Measurements from ENCODE around the gene SCAMP2.

SCAMP2 gene

DNA sequence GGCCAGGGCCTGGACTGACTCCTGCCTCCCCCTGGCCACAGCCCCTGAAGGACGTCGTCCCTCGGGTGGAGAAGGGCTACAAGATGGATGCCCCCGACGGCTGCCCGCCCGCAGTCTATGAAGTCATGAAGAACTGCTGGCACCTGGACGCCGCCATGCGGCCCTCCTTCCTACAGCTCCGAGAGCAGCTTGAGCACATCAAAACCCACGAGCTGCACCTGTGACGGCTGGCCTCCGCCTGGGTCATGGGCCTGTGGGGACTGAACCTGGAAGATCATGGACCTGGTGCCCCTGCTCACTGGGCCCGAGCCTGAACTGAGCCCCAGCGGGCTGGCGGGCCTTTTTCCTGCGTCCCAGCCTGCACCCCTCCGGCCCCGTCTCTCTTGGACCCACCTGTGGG, 70.9 kb downstream of the SCAMP2 start:
- Histone ChIP-seq H3K4me3 (ENCODE audit: low read depth, low read length) (no peak overlapping the region), H3K9me3 (ENCODE audit: severe bottlenecking) (no peaks in the 10 kb centered on the region), H3K27ac (no peak overlapping the region), H3K27me3 (ENCODE audit: insufficient read depth, low read depth, severe bottlenecking) (no peaks in the 10 kb centered on the region), H3K36me3 (peaks cover 60% of the 10 kb centered on the region)
- no peak for DNase-seq
- TF ChIP-seq CTCF (IDR thresholded peaks at IDR 0.05; ENCODE audit: low read depth, low read length) = no peak

DNA sequence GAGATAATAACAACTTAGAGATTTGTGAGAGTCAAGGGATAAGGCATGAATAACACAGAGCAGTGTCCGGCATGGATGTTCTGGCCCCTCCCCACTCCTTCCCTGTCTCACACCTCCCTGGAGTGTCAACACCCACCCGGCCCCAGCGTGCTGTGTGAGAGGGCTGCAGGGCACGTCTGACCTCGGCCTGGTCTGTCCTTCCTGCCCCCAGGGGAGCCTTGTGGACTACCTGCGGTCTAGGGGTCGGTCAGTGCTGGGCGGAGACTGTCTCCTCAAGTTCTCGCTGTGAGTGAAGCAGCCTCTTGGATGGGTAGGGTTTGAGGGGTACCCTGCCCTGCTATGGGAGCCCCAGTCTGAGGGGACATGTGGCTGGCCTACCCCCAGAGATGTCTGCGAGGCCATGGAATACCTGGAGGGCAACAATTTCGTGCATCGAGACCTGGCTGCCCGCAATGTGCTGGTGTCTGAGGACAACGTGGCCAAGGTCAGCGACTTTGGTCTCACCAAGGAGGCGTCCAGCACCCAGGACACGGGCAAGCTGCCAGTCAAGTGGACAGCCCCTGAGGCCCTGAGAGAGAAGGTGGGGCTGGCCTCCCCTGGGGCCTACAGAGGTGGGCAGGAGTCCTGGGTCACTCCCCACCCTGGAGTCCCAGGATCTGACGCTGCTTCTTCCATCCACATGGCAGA, 71.7 kb downstream of the SCAMP2 start:
- H3K4me3 ChIP-seq (ENCODE audit: low read depth, low read length) = no peak overlapping the region
- no peaks in the 10 kb centered on the region for H3K27me3 ChIP-seq (ENCODE audit: insufficient read depth, low read depth, severe bottlenecking)
- no peaks in the 10 kb centered on the region for H3K9me3 ChIP-seq (ENCODE audit: severe bottlenecking)
- H3K36me3 ChIP-seq = peaks cover 60% of the 10 kb centered on the region
- no peak for DNase-seq
- no peak for TF ChIP-seq CTCF (IDR thresholded peaks at IDR 0.05; ENCODE audit: low read depth, low read length)
- no peak overlapping the region for H3K27ac ChIP-seq

DNA sequence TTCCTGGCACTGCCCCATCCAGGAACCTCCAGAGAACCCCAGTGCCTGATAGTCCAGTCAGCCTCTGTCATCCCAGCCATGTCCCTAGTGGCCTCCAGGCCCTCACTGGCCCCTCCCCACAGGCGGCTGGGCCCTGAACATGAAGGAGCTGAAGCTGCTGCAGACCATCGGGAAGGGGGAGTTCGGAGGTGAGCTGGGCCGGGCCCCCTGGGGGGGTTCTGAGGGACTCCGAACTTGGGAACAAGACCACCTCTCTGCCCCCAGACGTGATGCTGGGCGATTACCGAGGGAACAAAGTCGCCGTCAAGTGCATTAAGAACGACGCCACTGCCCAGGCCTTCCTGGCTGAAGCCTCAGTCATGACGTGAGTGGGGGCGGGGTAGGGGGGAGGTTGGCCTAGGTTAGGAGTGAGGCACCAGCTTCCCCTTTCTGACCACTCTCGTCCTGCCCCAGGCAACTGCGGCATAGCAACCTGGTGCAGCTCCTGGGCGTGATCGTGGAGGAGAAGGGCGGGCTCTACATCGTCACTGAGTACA, 72.5 kb downstream of the SCAMP2 start:
- TF ChIP-seq CTCF (IDR thresholded peaks at IDR 0.05; ENCODE audit: low read depth, low read length) = no peak
- DNase-seq = no peak
- H3K27ac ChIP-seq = peak overlapping the region; percentile 48

DNA sequence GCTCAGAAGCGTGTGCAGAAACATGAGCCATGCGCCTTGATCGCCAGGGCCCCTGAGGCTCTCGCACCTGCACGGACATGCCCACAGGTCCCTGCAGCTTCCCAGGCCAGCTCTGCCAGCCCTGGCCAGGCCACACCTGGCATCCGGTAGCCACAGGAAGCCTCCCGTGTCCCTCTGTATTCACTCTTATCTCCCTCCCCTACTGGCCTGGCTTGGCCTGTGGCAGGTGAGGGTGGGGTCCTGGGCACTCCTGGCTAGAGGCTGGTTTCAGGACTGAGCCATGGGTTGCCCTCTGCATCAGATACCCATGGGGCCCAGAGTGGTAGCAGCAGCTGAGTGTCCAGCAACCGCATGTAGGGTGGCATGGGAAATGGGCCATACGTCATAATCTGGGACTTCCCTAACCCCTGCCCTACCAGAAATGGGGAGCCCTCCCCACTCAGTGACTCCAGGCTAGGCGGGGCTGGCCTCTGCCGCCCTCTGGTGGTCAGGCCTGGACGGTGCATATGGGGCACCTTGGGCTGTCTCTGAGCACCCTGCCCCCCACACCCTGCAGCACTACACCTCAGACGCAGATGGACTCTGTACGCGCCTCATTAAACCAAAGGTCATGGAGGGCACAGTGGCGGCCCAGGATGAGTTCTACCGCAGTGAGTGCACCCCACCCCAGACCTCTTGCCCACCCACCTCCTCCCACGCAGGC, 73.2 kb downstream of the SCAMP2 start:
- H3K36me3 ChIP-seq = peaks cover 60% of the 10 kb centered on the region
- no peaks in the 10 kb centered on the region for H3K9me3 ChIP-seq (ENCODE audit: severe bottlenecking)
- H3K4me3 ChIP-seq (ENCODE audit: low read depth, low read length) = no peak overlapping the region
- H3K27ac ChIP-seq = peak overlapping the region; percentile 48
- DNase-seq = peak; percentile 76
- H3K27me3 ChIP-seq (ENCODE audit: insufficient read depth, low read depth, severe bottlenecking) = no peaks in the 10 kb centered on the region
- peak; percentile 98 for TF ChIP-seq CTCF (IDR thresholded peaks at IDR 0.05; ENCODE audit: low read depth, low read length)

More for the DNA sequence above, 72.5 kb downstream of the SCAMP2 start:
- no peaks in the 10 kb centered on the region for H3K9me3 ChIP-seq (ENCODE audit: severe bottlenecking)
- H3K4me3 ChIP-seq (ENCODE audit: low read depth, low read length) = no peak overlapping the region
- no peaks in the 10 kb centered on the region for H3K27me3 ChIP-seq (ENCODE audit: insufficient read depth, low read depth, severe bottlenecking)
- peaks cover 60% of the 10 kb centered on the region for H3K36me3 ChIP-seq

GRCh38 chr15:74799255-74799855, 73.8 kb downstream of the SCAMP2 start:
- H3K36me3 ChIP-seq = peaks cover 58% of the 10 kb centered on the region
- H3K9me3 ChIP-seq (ENCODE audit: severe bottlenecking) = no peaks in the 10 kb centered on the region
- H3K27ac ChIP-seq = peak overlapping the region; percentile 36; the same call in 1 of the 2 replicates

More at GRCh38 chr15:74799255-74799855, 73.8 kb downstream of the SCAMP2 start:
- no peak for DNase-seq
- TF ChIP-seq CTCF (IDR thresholded peaks at IDR 0.05; ENCODE audit: low read depth, low read length) = no peak
- Histone ChIP-seq H3K4me3 (ENCODE audit: low read depth, low read length) (no peak overlapping the region), H3K27me3 (ENCODE audit: insufficient read depth, low read depth, severe bottlenecking) (no peaks in the 10 kb centered on the region)
